GM23338 (cell line): Measurements from ENCODE around the gene SLC6A18. TPM values are rescaled to one million over a fixed set of nuclear protein-coding genes. Genes with fewer than 3 reads are reported as not detected.

Source experiments
- CREB1 ChIP-seq: fragments of 250-450 bp; sonication (Bioruptor Pico); IDR thresholded peaks from 2 replicates; pipeline ENCODE4 v1.5.0; 2020; ENCODE audit warnings: low read depth, mild to moderate bottlenecking, moderate library complexity
- CTCF ChIP-seq, 2 experiments: fragments of 200-600 bp in 1 of 2; sonication (generic) in 1 of 2; conservative IDR thresholded peaks; 2 replicates each; pipeline versions ENCODE4 v1.5.1 to v1.6.1; 2016 to 2017; ENCODE audit warnings: antibody characterized with exemption in 2 of 2, low read depth in 2 of 2, mild to moderate bottlenecking in 2 of 2, moderate library complexity in 1 of 2
- ETS1 ChIP-seq: IDR thresholded peaks from 2 replicates; pipeline ENCODE4 v1.6.1; 2016; ENCODE audit warnings: antibody characterized with exemption
- EZH2phosphoT487 ChIP-seq: fragments of 200-600 bp; sonication (generic); IDR thresholded peaks from one replicate; pipeline ENCODE4 v1.8.1; 2018; ENCODE audit warnings: antibody characterized with exemption; ENCODE audit not compliant: unreplicated experiment
- JUNB ChIP-seq: IDR thresholded peaks from one replicate; pipeline ENCODE4 v1.6.1; 2016; ENCODE audit warnings: antibody characterized with exemption; ENCODE audit not compliant: unreplicated experiment
- NANOG ChIP-seq: IDR thresholded peaks from 2 replicates; pipeline ENCODE4 v1.6.1; 2016; ENCODE audit warnings: antibody characterized with exemption, borderline replicate concordance
- STAT1 ChIP-seq: IDR thresholded peaks from one replicate; pipeline ENCODE4 v1.6.1; 2016; ENCODE audit warnings: antibody characterized with exemption; ENCODE audit not compliant: unreplicated experiment
- ZNF462 ChIP-seq: fragments of 250-450 bp; sonication (Bioruptor Pico); IDR thresholded peaks from 2 replicates; pipeline ENCODE4 v1.5.0; 2020; ENCODE audit warnings: mild to moderate bottlenecking, moderate library complexity
- polyA plus RNA-seq: library from polyadenylated mRNA; unstranded; fragments of >200 nt; fragmentation: Nextera tagmentation; extraction: Ambion mirVana; gene quantifications from 2 replicates; pipeline ENCODE4 v1.2.1, GENCODE V29; 2016
- total RNA-seq: library from RNA; depleted of rRNA; stranded (reverse); fragments of >200 nt; shearing (Covaris generic); gene quantifications from 2 replicates; pipeline ENCODE4 v1.2.3, GENCODE V29; 2014

Gene SLC6A18
- total and polyA plus RNA-seq, 2 experiments from 2014 or later: not detected

GRCh38 chr5:1182360-1182632, 42.9 kb upstream of the SLC6A18 start (continued):
- TF ChIP-seq ZNF462: no peak
- no peak for TF ChIP-seq ETS1
- TF ChIP-seq CTCF (conservative IDR thresholded peaks at IDR 0.05; ENCODE audit: low read depth in 2 of 2): no peak
- TF ChIP-seq EZH2phosphoT487: no peak
- TF ChIP-seq NANOG: no peak
- TF ChIP-seq STAT1: no peak
- no peak for TF ChIP-seq JUNB
- TF ChIP-seq CREB1 (CRISPR knock-in tag): no peak
